ENCODE measurements around the gene ITGB1BP1.

Gene ITGB1BP1

DNA sequence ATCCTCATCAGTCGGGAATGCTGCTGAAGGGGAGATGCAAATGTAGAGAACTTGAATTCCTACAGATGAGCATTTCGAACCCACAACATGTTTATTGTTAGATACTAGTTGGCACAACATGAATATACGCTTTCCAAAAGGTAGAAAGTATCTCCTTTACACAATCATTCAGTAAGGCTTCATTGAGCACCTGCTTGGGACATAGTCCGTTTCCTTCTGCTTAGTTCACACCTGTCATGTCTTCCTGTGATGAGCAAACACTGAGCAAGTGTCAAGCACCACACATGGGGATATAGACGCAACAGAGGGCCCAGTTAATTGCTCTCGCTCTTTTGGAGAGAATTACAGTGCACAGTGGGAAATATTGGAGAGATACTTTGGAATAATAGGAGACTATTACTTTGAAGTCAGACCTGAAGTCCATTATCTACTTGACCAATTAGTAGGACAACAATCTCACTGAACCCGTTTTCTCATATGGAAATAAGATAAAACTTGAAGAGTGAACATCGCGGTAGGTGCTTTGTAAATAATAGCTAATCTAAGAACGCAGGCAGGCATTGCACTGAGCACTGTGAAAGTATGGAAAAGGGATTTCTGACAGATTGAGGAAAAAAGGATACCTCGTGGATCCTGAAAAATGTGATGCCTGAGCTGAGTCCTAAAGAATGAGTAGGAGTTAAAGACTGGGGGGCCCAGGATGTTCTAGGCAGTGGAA, 1.3 kb upstream of the ITGB1BP1 start:
- DNase-seq (ENCODE audit: low read depth) = no peak

DNA sequence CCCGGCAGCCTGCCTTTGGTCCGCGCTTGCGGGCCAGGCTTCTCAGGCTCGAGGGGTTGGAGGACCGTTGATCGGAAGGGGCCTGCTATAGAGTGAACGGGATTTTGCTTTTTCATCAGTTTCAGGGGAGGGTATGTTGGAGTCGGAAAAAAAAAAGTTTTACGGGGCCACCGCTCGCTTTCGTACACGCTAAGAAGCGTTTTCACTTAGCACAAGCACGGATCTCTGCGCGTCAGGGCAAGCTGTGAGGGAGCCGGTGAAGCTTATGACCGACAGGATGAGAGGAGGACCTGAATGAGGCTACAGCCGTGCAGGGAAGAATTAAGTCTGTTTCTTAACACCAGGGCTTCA, 569 bp upstream of the ITGB1BP1 start:
- no peak for DNase-seq (ENCODE audit: low read depth)

DNA sequence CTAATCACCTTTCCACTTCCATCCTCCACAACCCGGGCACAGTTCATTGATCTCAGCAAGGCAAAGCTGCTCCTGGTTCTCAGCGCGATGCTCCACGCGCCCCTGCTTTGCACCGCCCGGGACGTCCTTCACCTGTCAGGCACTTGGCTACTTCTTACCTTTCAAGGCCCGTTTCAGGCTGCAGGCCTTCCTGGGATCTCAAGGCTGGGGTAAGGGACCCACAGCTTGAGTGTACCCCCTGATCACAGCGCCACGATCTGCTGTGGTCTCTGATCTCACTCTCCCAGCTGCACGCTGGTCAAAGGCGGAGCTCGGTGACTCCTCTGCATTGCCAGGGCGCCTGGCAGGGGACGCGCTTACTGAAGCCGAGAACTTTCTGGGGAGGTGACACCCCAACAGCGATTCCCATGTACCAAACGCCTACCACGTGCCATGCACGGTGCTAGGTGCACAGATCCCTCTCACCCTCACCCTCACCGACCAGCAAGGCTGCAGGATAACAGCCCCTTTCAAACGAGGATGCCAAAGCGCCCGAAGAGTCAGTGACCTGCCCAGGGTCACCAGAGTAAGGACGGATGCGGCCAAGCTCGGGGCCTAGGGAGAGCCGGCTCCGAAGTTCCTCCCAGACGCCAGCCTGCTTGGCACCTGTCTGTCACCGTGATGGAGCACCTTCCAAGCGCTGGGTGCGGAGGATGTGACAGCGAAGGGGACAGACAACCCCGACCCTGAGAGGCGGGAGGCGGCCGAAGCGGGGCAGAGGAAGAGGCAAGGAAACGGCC, 818 bp downstream of the ITGB1BP1 start:
- DNase-seq (ENCODE audit: low read depth) = no peak

DNA sequence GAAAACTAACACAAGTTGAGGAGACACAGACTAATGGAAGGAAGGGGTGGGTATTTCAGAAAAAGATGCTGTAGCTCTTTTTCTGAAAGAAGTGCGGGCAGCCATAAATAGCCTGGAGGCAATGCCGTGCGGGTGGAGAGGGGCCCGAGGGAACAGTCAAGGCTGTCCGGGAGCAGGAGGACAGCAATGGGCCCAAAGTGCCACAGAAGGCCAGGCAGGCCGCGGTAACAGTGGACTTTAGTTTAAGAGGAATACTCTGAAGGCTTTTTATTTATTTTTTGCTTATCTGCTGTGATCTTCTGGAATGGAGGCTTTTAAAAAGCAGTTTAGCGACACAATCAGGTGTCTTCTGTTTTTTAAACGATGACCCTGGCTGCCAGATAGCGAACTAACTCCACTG, 2.8 kb downstream of the ITGB1BP1 start:
- no peak for DNase-seq (ENCODE audit: low read depth)

DNA sequence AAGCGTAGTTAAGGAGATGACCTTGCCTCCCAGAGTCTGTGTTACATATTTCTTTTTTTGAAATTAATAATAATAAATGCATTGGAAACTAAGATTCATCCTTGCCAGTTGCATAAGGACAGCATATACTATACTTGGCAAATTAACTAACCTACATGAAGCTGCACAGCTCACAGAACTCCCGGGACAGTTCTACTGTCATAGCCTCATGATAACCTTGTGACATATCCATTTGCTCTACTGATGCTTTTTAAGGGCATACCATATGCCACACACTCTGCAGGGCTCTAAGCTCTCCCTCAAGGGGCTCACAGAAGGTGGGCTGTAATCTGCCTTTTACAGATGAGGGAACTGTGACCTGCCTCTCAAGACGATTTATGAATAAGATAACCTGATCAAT, 3.8 kb downstream of the ITGB1BP1 start:
- DNase-seq (ENCODE audit: low read depth) = no peak

DNA sequence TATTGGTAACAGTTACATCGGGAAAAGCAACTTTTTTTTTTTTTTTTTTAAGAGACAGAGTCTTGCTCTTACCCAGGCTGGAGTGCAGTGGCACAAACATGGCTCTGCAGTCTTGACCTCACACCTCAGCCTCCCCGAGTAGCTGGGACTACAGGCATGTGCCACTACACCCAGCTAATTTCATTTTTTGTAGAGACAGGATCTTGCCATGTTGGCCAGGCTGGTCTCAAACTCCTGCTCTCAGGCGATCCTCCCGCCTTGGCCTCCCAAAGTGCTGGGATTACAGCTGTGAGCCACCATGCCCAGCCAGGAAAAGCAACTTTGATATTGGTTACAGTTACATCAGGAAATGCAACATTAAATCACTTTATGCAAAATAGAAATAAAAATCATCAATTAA, 4.6 kb downstream of the ITGB1BP1 start:
- DNase-seq (ENCODE audit: low read depth) = no peak

DNA sequence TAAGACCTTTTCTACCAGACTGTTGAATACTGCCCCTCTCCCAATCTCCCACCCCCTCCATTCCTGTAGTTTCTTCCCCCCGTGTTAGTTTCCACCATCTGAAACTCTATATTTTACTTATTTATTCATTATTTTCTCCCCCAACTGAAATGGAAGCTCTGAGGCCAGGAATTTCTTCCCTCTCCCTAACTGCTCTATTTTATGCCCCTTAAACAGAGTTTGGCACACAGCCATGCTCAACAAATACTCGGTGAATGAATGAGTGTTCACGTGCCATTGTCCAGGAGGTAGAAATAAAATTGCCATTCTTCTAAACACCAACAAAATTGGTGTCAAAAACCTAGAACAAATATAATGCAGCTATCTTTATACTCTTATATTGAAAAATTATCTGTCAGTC, 5.6 kb downstream of the ITGB1BP1 start:
- no peak for DNase-seq (ENCODE audit: low read depth)

DNA sequence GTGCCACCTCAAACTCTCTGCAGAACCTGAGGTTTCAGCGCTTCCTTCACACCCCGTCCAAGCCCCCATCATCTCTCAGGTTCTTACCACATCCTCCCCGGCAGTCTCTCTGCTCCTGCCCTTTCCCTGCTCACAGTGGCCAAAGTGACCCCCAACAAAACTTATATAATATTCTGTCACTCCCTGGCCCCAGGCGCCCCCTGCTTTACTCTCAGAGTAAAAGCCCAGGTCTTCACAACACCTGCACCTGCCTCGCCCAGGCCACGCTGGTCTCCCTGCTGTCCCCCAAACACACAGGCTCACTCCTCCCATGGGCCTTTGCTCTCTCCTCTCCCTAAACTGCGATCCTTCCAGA, 6.4 kb downstream of the ITGB1BP1 start:
- no peak for DNase-seq (ENCODE audit: low read depth)

DNA sequence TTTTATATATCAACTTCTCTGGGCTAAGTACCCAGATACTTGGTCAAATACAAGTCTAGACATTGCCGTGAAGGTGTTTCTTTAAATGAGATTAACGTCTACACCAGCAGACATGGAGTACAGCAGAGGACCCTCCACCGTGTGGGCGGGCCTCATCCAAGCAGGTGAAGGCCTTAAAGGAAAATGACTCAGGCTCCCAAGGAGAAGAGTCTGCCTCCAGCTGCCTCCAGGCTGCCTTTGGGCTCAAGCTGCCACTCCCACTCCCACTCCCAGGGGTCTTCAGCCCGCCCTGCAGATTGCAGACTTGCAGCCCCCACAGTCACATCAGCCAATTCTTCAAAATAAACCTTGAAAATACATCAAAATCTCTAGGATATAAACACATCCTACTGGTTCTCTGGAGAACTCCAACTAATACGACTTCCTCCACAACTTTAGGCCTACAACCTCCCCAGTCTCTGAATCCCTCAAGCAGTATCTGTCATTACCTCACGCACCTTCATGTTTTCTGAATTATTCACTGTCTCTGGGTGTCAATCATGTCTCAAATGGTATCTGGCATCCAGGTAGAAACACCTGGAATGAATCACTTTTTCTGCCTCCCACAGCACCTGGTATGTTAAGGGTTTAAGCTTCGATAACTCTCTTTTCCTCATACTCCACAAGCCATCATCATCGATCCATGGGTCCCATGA, 6.9 kb downstream of the ITGB1BP1 start:
- no peak for DNase-seq (ENCODE audit: low read depth)

DNA sequence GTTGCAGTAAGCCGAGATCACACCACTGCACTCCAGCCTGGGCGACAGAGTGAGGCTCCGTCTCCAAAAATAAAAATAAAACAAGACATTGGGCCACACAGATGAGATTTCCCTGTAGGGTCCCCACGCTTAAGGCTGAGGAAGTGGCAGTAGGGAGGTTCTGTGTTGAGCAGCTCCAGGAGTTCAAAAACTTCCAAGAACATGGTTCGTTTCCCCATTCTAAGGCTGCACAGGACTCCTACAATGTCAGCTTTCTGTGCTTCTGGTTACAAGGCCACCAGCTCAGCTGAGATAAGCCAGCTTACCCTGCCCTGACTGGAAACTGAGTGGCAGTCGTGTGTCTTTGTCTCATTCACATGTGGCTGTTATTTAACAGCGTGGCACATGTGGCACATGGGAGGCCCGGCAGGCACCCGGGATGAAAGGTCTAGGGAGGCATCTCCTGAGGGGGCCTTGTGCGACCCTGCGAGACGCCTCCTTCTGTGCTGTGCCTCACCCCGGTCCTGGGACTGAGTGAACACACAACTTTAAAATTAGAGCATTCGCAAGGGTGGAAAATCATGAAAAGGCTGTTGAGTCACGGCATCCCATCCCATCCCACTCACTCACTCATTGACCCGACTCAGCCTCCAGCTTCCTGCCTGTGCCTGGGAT, 7.7 kb downstream of the ITGB1BP1 start:
- DNase-seq (ENCODE audit: low read depth) = no peak

DNA sequence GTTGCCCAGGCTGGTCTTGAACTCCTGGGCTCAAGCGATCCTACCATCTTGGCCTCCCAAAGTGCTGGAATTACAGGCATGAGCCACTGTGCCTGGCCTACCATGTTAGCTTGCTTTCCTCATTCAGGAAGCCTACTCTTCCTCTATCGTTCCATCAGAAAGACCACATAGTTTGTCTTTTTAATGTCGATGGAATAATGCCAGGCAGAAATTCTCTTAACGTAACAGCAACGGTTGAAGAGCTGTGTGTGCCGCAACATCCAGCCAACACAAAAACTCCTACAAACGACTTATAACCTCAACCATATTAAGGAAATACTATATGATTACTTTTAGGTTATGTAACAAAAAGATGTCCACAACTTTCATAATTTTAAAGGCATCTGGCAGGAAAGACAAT, 10.5 kb downstream of the ITGB1BP1 start:
- no peak for DNase-seq (ENCODE audit: low read depth)

DNA sequence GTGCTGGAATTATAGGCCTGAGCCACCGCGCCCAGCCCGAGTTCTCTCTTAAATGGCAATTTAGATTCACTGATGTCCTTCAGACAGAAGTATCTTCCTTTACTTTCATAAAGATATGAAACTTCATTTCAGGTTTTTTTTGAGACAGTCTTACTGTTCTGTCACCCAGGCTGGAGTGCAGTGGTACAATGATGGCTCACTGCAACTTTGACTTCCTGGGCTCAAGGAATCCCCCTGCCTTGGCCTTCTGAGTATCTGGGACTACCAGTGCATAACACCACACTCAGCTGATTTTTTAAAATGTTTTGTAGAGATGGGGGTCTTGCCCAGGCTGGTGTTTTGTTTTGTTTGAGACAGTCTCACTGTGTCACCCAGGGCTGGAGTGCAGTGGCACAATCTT, 13.2 kb downstream of the ITGB1BP1 start:
- DNase-seq (ENCODE audit: low read depth) = no peak

DNA sequence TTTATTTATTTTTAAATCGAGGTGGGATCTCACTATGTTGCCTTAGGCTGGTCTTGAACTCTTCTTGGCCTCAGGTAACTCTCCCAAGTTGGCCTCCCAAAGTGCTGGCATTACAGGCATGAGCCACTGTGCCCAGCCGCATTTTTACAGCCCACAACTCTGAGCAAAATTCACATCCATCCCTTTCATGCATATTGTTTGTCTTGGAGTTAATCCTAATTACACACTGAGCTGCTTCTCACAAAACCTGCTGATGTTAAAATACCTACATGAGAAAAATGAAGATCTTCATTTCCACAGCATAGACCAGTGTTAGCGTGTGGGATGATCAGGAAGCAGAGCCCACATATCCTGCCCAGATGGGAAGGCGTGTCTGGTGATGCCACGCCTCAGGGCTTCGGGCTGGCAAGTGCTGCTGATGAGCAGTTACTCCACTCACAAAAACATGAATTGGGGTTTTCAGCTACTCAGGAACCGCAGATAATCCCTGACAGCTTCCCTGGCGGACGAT, 14.6 kb downstream of the ITGB1BP1 start:
- DNase-seq (ENCODE audit: low read depth) = no peak

DNA sequence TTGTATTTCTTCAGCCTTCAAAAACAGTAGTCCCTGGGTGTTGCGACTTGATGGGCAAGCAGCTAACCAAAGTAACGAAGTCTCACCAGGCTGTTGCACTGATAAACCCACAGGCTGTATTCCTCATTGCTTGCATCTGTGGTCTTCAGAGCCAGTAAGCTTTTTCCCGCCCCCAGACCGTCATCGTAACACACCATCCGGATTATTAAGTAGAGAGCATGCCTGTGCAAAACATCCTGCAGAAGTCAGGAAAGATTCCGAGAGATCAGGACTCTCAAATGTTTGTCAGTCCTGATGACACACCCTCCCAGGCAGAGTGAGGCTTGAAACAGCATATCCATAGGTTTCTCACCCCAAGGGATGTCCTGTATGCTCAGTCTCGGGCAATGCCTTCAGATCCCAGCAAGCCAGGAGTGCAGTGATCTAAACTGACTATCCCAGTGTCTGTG, 15.9 kb downstream of the ITGB1BP1 start:
- DNase-seq (ENCODE audit: low read depth) = no peak

DNA sequence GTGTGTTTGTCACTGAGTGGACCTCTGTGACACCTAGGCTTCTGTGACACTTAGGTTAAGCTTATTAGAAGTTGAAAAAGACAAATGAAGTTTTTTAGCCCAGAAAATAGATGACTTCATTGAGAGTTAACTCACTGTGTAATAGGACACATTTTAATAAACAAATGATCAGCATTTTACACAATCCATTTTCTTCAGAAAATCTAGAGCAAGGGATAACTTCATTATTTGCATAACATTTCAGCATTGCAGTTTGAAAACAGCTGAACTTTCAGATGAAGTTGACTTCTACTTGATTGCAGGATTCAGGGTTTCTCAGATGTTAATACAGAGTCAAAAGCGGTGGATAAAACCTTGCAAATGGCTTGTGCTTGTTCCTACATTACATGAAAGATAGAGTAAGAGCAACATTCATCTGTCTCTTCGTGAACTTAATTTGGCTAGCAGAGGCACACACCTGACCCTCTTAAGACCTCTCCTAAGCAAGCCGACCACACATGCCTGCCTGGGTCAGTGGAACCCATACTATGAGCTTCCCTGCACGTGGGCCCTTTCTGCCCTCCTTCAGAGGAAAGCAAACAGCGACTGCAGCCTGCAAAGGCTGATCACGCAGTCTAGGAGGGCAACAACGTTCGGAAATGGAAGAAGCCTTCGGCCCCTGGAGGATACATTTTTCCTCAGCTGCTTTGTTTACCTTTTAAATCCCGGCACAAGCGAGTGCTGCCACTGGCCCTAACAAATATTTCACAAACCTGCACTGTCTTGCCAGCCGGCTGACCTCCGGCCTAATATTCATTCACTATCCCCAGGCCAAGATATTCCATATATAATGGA, 16.6 kb downstream of the ITGB1BP1 start:
- DNase-seq (ENCODE audit: low read depth) = no peak

DNA sequence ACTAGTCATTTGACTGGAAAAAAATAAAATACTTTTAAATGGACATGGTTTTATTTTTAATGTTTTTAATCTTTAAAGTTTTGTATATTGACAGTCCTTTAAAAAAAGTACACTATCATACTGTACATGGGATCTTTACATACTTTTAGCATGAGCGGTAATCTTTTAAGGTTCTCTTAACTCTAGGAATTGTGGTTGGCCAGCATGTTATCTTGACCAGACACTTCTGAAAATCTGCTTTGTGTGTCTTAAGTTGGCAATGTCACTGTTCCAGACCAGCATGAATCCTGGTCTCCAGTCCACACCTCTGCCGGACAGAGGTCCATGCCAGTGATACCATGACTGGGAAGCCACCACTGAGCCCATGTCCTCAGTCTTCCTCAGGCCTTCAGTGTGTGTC, 17.7 kb downstream of the ITGB1BP1 start:
- DNase-seq (ENCODE audit: low read depth) = no peak

DNA sequence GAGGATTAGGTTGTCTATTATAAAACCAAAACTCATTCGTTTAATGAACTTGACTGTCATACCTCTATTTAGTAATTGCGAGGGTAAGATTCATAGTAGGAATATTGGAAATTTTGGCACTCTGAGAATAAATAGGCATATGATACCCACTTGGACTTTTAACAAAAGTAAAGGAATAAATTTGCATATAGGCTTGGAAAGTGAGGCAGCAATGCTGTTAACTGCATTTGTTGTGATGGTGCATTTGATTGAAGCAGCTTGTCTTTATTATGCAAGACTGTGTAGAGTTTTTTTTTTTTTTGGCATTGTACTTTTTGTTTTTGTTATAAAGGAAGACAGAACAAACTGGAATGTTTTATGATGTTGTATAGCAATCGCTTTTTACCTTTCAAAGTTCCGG, 18.9 kb downstream of the ITGB1BP1 start:
- no peak for DNase-seq (ENCODE audit: low read depth)

DNA sequence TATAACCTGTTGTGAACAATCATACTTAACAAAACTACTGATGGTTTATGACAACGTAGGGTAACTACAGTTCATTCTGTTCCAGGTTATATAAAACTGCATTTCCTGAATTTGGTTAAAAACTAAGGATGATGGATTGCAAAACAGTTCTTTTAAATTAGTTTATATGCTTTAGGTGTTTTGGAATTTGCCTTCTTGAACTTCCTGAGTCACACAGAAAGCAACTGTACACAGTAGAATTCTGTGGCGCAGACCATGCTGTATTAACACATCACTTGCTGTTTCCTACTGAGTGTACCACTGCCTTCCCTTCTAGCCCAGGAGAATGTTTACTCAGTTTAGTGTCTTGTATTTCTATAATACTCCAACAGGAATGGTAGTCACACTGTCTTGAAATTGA, 19.4 kb downstream of the ITGB1BP1 start:
- no peak for DNase-seq (ENCODE audit: low read depth)

DNA sequence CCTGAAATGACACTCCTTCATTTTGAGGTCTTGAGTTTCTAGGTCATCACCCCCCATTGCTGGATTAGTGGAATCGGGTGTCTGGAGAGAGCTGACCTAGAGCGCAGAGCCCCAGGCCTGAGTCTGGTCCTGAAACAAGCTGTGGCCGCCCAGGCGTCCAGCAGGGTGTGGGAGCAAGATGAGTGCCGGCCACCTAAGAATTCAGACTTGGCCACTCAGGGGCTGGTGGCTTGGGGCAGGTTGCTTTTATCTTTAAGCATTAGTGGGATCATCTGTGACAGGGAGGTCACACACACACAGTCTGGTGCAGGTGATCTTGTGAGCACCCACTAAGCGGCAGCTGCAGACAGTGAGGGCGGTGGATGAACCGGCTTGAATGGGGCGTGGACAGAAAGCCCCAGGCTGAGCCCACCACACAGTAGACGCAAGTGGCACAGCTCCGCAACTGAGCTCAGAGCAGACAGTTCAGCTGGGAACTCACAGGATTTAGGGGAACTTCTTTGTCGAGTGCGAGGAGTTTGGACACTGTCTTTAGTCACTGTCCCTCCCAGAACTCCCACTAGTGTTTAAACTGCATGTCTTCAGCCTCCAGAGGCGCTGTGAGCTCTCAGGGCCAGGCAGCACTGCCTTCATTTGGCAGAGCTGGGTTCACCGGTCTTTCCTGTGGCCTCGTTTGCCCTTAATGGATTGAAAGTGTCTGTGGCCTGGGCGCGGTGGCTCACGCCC, 21.5 kb downstream of the ITGB1BP1 start:
- DNase-seq (ENCODE audit: low read depth) = no peak

DNA sequence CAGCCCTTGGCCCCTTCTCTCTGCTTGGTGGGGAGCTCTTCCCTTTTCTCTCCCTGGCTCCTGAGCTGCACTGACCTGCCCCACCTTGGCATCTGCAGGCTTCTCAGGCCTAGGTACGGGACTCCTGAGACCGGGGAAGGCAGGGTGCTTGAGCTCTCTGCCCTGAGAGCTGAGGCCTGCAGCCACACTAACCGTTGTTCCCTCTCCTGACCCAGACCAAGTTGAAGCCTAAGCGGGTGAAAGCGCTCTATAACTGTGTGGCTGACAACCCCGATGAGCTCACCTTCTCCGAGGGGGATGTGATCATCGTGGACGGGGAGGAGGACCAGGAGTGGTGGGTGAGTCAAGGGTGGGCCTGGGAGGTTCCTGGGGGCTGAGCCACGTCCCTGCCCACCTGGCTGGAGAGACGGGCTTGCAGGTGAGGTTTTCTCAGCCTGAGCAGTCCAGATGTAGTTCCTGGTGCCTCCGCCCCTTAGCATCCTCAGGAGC, 22.2 kb downstream of the ITGB1BP1 start:
- DNase-seq (ENCODE audit: low read depth) = no peak
